HG02678 (cell line): ENCODE results near the gene RAD50.
"Not testable (repeated sequence)": the region's sequence is repeated elsewhere in the genome, so short reads cannot be mapped to it uniquely, and the experiment has no call there.

Source experiments
- ATAC-seq: cut with Tn5 transposase; IDR thresholded peaks from one replicate; pipeline ENCODE4 v1.9.1; 2021; ENCODE audit warnings: mild to moderate bottlenecking, moderate library complexity; ENCODE audit not compliant: unreplicated experiment

RAD50 gene

DNA sequence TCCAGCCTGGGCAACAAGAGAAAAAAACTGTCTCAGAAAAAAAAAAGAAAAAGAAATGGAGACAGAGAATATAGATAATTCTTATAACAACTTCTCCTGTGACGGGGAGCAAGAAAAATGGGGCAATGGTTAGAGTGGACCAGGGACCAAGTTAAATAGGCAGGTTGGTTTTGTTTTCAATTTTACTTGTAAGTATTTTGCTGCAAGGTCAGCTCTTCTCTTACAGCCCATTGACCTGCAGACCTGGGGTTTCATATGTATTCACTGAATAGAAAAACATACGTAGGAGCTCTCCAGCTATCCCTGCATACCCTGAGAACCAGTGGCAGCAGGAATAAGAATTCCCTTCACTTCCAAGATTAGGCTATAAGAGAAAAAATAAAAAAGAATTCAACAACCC lies 72.0 kb downstream of the RAD50 start:
- no peak for ATAC-seq

DNA sequence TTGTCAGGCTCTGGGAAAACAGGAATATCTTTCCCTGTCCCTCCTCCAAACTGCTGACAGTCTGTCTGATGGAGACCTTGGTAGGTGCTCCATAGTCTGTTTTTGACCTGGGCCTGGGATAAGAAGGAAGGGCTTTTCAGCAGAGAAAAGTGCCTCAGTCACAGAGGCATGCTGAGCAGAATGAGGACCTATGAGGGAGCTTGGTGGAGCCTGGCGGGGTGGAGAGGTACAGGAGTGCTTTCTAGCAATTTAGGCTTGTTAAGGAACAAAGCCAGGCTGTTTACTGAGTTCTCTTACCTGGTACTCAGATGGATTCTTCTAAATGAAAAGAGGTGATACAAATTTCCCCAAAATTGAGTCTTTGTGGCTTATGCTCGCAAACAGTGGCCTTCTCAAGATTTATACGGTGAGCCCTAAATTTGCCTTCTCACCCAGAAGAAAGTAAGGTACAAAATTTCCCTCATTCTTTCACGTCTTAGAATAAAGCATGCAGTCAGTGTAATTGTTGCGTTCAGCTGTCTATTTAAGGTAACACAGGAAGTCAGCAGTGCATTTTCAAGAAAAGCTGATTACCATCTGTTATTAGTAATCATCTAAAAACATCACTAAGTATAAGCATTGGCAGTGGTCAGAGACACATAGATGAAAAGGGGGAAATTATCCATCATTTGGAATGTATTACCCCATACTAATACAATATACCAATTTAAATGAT lies 72.6 kb downstream of the RAD50 start:
- peak; percentile 59 for ATAC-seq

DNA sequence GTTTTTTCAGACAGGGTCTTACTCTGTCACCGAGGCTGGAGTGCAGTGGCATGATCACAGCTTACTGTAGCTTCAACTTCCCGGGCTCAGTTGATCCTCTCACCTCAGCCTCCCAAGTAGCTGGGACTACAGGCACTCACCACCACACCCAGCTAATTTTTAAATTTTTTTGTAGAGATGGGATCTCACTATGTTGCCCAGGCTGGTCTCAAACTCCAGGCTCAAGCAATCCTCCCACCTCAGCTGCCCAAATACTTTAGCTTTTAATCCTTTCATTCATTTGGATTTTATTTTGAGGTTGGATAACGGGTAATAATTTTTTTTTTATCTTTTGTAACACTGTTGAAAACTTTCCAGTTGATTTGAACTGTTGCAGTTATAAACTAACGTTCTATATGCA lies 76.8 kb downstream of the RAD50 start:
- not testable (repeated sequence) for ATAC-seq

DNA sequence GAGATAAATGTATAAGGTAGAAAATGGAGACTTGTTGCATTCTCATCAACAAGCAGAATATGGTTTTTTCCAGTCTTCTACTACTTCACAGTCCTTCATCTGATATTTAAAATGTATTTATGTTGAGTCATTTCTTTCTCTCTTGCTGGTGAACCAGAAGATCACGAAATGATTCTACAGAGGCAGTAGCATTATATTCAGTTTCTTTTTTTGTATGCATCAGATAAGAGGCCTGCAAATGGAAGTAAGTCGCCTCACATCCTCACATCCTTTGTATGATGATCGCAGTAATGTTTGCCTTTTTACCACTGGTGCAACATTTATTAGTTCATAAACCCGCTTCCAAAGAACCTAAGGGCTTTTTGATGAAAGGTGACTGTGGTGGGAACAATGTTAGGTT lies 79.1 kb downstream of the RAD50 start:
- ATAC-seq: peak; percentile 51

DNA sequence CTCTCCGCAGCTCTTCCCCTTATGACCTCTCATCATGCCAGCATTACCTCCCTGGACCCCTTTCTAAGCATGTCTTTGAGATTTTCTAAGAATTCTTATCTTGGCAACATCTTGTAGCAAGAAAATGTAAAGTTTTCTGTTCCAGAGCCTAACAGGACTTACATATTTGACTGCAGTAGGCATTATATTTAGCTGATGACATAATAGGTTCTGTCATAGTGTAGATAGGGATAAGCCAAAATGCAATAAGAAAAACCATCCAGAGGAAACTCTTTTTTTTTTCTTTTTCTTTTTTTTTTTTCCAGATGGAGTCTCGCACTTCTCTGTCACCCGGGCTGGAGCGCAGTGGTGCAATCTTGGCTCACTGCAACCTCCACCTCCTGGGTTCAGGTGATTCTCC lies 80.5 kb downstream of the RAD50 start:
- no peak for ATAC-seq

DNA sequence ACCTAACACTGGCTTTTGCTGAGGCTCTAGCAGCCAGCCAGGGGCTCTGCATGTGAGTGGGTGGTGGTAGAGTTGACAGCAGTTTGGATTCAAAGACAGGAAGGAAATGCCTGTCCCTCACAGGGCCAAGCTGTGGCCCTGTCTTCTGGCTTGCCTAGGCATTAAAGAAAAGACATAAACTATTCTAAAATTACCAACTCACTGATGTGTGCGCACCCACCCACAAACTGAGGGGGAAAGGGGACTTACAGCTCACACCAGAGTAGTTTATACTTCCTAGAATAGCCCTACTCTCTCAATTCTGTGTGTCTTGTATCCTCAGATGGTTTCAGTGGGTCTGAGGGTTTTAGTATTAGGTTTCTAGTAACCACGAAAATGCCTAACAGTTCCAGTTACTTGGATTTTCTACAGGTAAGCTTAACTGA lies 82.9 kb downstream of the RAD50 start:
- peak; percentile 70 for ATAC-seq

DNA sequence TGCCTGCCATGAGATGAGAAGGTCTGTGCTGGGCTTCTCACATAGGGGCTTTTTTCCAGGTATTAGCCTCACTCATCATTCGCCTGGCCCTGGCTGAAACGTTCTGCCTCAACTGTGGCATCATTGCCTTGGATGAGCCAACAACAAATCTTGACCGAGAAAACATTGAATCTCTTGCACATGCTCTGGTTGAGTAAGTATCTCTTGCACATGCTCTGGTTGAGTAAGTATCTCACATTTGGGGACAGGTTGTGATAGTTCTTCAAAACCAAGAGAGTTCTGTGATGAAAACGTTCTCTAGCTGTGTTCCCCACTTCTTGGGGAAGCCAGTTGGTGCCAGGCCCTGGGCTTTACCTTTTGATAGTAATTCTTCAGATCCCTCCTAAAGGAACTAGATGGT lies 83.8 kb downstream of the RAD50 start:
- no peak for ATAC-seq

DNA sequence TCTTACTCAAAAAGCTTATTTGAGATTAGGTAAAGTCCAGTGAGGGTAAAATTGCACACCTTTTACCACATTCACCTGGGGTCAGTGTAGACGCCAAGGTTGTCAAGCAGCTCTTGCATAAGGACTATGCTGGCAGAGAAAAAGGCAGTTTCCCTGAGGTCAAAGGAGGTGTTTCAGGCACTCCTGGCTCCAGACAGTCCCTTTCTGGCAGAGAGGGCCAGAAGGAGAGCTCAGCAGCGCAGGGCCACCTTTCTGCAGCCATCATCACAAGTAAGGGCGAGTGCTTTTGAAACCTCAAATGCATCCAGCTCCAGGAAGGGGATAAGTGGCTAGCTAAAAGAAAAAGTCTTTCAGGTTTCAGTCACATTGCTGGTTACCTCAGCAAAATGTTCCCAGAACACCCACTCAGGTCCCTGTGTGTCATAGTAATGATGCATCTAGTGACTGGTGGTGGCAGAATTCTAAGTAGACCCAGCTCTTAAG lies 84.5 kb downstream of the RAD50 start:
- no peak for ATAC-seq

DNA sequence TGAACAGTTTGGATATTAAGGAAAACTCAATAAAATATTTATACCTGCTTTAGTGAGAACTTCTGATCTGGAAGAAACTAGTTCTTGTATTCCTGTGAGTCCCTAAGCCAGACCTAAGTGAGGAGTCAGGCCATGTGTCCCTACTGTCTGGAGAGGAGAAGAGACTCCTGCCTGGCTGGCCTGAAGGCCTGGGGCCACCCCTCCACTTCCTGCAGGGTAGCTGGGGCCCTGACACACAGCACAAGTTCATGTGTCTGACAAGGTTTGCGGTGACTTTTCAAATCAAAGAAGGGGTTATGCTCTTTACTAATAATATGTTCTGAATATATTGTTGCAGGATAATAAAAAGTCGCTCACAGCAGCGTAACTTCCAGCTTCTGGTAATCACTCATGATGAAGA lies 85.1 kb downstream of the RAD50 start:
- no peak for ATAC-seq

DNA sequence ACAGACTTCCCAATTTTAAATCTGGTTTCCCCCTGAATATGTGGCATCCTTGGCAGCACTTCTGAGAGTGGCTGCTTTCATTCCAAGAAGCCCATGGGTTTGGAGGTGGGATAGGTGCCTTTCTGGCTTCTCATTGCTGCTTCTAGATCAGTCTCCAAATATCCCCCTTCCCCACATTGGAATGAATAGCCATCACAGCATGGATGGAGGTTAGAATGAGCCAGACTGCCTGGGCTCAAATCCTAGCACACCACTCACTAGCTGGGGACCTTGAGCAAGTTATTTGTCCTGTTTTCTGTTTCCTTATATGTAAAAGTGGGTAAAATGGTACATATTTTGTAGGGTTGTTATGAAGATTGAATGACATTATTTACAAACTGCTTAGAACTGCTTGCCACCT lies 87.4 kb downstream of the RAD50 start:
- ATAC-seq: no peak

DNA sequence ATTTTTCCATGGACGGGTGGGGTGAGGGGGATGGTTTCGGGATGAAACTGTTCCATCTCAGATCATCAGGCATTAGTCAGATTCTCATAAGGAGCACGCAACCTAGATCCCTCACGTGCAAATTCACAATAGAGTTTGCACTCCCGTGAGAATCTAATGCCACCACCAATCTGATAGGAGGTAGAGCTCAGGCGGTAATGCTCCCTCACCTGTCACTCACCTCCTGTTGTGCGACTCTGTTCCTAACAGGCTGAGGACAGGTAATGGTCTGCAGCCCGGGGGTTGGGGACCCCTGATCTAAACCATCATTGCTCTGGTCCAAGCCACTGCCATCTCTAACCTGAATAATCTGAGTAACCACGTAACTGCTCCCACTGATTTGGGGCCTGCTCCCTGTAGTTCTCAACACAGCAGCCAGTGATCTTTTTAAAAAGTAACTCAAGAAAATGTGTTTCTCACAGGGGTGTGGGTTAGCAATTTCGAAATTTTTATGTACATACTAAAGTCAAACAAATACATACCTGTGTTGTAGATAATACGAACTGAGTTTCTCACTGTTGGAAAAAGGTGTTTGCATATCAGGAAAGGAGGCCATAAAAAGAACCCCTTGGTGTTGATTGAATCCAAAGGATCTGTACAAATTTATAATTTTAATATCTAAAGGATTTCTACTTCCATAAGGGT lies 89.9 kb downstream of the RAD50 start:
- no peak for ATAC-seq

DNA sequence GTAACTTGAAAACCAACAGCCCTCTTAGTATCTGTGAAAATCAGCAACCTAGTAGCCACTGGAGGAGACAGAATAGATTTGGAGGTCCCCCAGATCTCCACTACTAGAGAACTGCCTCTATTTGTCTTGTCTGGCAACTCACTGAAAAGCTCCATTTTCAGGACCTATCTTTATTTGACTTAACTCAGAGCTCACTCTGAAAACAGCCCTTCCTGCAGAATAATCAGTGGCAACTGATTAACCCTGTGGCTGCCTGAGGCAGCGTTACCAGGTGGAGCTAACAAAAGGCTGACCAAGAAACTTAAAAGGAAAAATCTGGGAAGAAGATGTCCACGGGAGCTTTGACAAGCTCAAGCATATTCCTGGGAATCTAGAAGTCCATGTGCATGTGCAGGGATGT lies 90.7 kb downstream of the RAD50 start:
- no peak for ATAC-seq

DNA sequence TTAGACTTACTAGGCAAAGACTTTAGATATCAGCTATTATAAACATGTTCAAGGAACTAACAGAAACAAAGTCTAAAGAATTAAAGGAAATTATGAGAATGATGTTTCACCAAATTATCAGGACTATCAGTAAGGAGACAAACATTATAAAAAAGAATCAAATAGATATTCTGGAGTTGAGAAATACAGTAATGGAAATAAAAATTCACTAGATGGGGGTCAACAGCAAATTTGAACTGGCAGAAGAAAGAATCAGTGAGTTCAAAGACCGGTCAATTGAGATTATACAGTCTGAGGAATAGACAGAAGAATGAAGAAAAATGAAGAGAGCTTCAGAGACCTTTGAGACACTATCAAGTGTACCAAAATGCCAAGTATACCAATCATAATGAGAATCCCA lies 91.6 kb downstream of the RAD50 start:
- ATAC-seq: no peak

DNA sequence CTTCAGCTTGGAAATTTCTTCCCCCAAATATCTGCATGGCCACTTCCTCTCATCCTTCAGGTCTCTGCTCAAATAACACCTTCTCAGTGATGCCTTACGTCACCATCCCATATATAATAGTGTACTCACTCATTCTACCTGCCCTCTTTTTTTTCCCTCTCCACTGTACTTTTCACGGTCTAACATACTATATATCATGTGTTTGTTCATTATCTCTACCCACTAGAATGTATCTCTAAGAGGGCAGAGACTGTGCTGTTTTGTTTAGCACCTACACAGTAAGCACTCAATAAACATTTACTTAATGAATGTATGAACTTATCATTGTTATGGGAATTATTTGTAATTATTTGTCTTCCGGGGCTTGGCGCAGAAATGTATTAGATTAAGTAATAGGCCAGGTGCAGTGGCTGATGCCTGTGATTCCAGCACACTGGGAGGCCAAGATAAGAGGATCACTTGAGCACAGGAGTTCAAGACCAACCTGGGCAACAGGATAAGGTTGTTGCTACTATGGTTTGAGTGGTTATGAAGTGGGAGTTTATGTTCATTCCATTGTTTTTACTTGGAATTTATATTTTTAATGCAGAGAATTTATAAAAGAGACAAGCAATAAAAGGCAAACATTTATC lies 95.2 kb downstream of the RAD50 start:
- ATAC-seq: no peak

DNA sequence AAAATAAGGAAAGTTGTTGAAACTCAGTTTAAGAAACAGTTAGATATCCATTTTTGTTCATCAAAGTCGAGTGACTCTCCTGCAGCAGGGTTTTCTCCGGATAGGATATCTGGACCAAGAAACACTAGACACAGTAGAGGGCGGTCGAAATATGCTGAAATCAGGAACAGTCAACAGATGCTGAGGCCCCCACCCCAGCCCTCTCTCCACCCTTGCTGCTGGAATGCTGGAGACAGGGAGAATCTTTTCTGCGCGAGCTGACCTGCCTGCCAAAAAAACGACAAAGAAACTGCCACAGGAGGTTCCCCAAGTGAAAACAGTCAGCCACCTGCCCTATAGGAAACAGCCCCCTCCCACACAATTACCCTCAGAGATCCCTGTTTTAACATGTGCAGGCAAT lies 96.9 kb downstream of the RAD50 start:
- no peak for ATAC-seq

DNA sequence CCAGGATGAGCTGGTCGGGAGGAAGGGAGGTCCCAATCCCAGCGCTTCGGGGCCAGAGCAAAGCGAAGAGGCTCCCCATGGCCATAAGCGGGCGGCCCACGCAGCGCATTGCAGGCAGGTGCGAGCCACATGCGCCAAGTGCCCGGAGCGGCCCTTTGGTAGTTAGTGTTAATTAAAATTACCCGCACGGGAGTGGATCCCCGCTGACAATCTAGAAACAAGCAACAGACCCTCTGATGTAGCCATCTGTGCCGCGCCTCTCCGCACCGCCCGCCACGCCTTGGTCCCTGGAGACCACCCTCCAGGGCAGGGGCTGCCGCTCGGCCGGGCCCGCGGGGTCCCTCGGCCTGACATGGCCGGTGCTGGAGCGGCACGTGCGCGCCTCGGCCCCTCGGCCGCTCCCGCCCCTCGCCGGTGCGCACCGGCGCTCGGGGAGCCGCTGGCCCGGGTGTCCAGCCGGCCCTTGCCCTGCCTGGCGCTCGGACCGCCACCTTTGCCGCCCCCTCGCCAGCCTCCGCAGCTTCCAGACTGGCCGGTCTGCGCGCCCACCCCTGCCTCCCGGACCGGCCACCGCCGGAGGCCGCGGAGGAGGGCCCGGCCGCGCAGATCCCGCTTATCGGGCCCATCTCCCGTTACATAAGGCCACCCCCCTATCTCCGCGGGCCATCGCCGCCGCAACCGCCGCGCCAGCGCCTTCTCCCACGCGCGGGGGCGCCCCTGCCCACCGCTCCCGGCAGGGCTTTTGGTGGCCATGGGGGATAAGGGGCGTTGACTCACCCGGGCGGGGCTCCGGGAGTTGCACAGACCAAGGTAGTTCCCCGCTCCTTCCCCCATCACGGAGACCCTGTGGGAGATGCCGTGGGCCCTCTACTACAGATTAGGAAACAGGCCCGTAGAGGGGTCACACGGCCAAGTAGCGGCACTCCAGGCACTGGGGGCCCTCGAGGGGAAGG lies 99.3 kb downstream of the RAD50 start:
- ATAC-seq: no peak

DNA sequence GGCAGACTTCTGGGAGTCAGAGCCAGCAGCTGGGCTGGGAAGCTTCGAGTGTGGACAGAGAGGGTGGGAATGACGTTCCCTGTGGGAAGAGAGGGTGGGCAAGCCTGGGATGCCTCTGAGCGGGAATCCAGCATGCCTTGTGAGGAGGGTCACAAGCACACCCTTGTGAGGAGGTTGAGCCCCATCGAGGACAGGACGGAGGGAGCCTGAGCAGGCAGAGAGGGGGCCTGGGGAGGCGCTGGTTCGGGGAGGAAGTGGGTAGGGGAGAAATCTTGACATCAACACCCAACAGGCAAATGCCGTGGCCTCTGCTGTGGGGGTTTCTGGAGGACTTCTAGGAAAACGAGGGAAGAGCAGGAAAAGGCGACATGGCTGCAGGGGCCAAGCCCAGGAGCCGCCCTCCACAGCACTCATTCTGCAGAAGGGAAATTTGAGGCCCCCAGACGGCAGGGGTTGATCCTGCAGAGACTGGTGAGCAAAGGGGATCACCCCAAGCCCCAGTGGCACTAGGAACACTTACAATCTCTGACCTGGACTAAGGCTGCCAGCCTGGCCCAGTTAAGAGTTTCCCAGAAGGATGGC lies 100.1 kb downstream of the RAD50 start:
- ATAC-seq: no peak

DNA sequence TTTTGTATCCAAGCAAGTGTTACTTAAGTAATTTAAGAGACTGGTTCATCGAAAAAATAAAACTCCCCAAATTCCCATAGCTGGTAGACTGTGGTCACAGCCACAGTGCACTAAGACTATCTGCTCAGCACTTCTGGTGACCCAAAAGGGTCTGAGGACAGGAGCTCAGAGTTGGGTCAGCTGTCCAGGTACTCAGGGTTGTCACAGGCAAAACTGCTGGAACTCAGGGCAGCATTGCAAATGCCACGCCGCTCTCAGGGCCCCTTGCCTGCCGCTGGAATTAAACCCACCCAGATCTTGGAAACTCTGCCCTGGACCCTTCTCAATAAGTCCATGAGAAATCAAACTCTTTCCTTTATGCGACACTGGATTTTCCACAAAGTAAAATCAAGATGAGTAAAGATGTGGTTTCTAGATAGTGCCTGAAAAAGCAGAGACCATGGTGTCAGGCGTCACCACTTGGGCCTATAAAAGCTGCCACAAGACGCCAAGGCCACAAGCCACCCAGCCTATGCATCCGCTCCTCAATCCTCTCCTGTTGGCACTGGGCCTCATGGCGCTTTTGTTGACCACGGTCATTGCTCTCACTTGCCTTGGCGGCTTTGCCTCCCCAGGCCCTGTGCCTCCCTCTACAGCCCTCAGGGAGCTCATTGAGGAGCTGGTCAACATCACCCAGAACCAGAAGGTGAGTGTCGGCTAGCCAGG lies 101.1 kb downstream of the RAD50 start, which contains the start of gene IL13:
IL13 (plus strand) TSS at position 498 of the 705 bp plus-strand sequence; CDS start at position 512, 14 bp downstream.
- ATAC-seq: no peak

DNA sequence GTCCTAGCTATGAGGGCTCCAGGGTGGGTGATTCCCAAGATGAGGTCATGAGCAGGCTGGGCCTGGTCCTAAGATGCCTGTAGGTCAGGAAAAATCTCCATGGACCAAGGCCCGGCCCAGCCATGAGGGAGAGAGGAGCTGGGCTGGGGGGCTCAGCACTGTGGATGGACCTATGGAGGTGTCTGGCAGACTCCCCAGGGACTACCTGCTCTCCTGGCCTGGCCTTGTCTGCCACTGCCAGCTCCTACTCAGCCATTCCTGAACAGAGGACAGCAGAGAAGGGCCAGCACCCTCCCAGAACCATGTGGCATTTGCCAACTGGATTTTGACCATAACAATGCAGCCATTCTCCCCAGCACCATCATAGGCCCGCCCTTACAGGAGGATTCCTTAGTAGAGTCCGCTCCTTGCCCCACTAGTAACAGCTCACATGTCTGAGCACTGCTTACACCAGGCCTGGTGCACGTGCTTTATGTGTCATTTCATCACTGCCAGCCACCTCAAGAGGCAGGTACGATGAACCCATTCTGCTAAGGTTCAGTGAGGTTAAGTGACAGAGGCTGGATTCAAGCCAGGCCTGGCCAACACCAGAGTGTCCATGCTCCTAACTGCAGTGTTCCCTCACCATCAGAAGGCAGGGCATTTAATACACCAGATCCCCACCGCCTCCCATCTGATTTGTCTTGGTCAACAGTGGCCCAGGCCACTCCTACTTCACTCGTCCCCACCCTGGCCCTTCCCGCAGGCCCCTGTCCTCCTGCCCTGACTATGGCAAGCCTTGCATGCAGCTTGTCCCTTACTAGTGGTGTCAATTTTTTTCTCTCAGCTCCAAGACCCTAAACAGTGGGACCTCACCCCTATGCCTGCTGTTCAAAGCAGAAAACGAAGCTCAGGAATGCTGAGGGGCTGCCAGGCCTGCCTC lies 101.9 kb downstream of the RAD50 start:
- no peak for ATAC-seq
